GM19395 (cell line): ENCODE measurements around the gene LILRB3.

Experiments
- ATAC-seq: cut with Tn5 transposase; IDR thresholded peaks from one replicate; pipeline ENCODE4 v1.9.1; 2021; ENCODE audit warnings: mild to moderate bottlenecking, moderate library complexity; ENCODE audit not compliant: unreplicated experiment

The LILRB3 gene

GRCh38 chr19:54169149-54169740 lies 53.6 kb downstream of the LILRB3 start:
- ATAC-seq: no peak

DNA sequence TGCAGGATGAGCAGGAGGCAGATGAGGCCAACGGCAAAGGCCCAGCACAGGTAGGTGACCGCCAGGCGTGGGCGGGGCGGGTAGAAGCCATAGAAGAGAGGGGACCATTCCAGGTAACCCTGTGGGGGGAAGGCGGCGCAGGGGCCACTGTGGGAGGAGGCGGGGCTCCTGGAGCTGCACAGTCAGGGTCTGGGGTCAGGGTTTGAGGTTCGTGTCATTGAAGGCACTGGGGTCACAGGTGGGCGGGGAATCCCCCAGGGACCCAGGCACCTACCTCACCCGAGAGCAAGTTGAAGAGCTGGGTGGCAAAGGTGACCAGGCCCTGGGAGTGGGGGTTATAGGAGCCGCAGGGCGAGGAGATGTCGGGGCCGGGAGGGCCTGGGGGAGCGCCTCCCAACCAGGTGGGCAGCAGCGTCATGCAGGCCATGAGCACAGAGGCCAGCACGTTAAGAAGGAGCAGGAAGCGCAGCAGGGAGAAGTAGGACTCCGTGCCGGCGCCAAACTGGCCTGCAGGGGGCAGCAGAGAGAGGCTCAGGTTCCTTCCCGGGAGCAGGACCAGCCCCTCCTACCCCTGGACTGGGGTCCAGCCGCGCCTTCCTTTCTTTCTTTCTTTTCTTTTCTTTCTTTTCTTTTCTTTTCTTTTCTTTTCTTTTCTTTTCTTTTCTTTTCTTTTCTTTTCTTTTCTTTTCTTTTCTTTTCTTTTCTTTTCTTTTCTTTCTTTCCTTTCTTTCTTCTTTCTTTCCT lies 54.5 kb downstream of the LILRB3 start:
- peak; percentile 54 for ATAC-seq
